GM12865 (cell line): ENCODE measurements around the gene WNK2.
"Not testable (repeated sequence)": the region's sequence is repeated elsewhere in the genome, so short reads cannot be mapped to it uniquely, and the experiment has no call there.

Experiments used
- DNase-seq: peaks from one replicate; pipeline ENCODE4 v3.0.0; 2010; ENCODE audit warnings: low read depth
- H3K4me3 ChIP-seq: 2 replicates; pipeline ENCODE4 v1.5.1; 2011; ENCODE audit warnings: mild to moderate bottlenecking, low read depth, low read length, control low read depth
- CTCF ChIP-seq: IDR thresholded peaks from 2 replicates; pipeline ENCODE4 v1.5.1; 2011; ENCODE audit warnings: low read length, control low read depth, low read depth, inconsistent platforms; ENCODE audit not compliant: insufficient read depth; ENCODE audit errors: missing control alignments

The WNK2 gene

GRCh38 chr9:93364734-93365426 is 180.9 kb downstream of the WNK2 start:
- DNase-seq = no peak
- TF ChIP-seq CTCF = no peak
- no peak overlapping the region for H3K4me3 ChIP-seq

DNA sequence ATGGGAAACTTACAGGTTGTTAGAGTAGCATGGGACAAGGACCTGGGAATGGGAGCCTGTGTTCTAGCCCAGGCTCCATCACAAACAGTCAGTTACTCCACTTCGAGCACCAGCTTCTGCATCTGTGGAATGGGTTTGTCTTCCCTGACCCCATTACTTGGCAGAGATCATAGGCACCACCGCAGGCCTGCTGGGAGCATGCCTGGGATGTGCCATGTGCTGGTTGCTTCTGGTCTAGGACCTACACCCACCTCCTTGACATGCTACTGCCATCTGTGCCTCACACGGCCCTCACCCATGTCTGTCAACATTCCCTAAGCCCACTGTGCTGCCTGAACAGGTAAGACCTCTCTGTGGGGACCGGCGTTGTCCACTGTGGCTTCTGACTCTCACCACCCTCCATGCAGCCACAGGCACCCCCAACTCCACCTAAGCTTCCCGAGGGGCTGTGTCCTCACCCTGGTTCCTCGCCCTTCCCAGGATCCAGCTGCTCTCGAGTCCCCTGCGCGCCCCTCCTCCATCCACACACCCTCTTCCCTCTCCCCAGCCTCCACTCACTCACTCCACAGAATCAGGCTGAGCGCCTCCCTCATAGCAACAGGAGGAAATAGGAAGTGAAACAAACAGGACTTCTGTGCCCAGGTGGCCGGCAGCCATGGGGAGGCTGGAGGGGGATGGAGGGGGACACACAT is 181.6 kb downstream of the WNK2 start:
- TF ChIP-seq CTCF = no peak
- H3K4me3 ChIP-seq = no peak overlapping the region
- DNase-seq = no peak

GRCh38 chr9:93366119-93366447 is 182.1 kb downstream of the WNK2 start:
- TF ChIP-seq CTCF = no peak
- no peak overlapping the region for H3K4me3 ChIP-seq

DNA sequence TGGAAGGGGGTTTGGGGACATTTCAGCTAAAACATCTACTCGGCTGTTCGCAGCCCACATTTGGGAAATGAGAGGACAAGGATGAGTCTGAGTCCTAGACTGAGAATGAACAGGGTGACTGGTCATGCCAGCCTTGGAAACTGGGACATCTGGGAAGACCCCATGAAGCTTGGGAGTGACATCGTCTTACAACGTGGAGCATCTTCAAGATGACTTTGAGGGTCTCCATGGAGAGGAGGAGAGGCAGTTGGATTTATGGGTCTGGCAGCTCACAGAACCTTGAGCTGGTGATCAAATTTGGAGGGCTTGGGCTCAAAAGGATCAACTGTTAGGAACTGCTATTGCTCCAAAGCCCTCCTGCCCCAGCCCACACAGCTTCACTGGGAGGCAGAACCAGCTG is 182.5 kb downstream of the WNK2 start:
- H3K4me3 ChIP-seq, DNase-seq: not testable (repeated sequence)

More at GRCh38 chr9:93366119-93366447, 182.1 kb downstream of the WNK2 start:
- DNase-seq = no peak

GRCh38 chr9:93368437-93368836 is 184.5 kb downstream of the WNK2 start:
- TF ChIP-seq CTCF = no peak

GRCh38 chr9:93369686-93370085 is 185.7 kb downstream of the WNK2 start:
- no peak for DNase-seq
- no peak overlapping the region for H3K4me3 ChIP-seq
- TF ChIP-seq CTCF = no peak

More at GRCh38 chr9:93368437-93368836, 184.5 kb downstream of the WNK2 start:
- DNase-seq = no peak
- H3K4me3 ChIP-seq = no peak overlapping the region
